A549 (cell line): ENCODE results near the gene SLC29A2. TPM values are rescaled to one million over a fixed set of nuclear protein-coding genes. Genes with fewer than 3 reads are reported as not detected.

Experiments used
- ATAC-seq, 2 experiments: fragments of 200-7000 bp in 1 of 2; fragments of >200 bp in 1 of 2; cut with Nextera tagmentation in 1 of 2; cut with Tn5 transposase in 1 of 2; 3 replicates each; pipeline versions ENCODE4 v1.8.0 to v1.9.1; 2018 to 2020; ENCODE audit warnings: mild to moderate bottlenecking in 1 of 2, moderate library complexity in 1 of 2
- CTCF ChIA-PET: fragments of 300-600 bp; sonication (Branson Sonifier 250); formaldehyde crosslinking; extraction: SDS; loops from one replicate; lab custom pipeline; 2021; ENCODE audit warnings: antibody characterized with exemption, inconsistent platforms; lab: Yijun Ruan, JAX
- POLR2A ChIA-PET: fragments of 350-600 bp; formaldehyde crosslinking; extraction: SDS; loops from one replicate; lab custom pipeline; 2021; ENCODE audit warnings: antibody characterized with exemption, inconsistent platforms; lab: Yijun Ruan, JAX
- DNase-seq, 2 experiments: peaks; one replicate each; pipeline versions ENCODE4 v3.0.0 to v3.0.0-alpha.2; 2011 to 2016; ENCODE audit warnings: low read depth in 1 of 2, low spot score in 1 of 2
- FAIRE-seq: peaks from 2 replicates; lab custom pipeline; 2011; peaks lifted over from hg19 to GRCh38; lab: Jason Lieb, UNC
- H3K27ac ChIP-seq, 2 experiments: fragments of >200 bp; sonication (Bioruptor Twin); formaldehyde crosslinking; 3 replicates each; pipeline ENCODE4 v1.5.1; 2016 to 2017
- H3K4me1 ChIP-seq: fragments of >200 bp; sonication (Bioruptor Twin); formaldehyde crosslinking; 3 replicates; pipeline ENCODE4 v1.6.1; 2016
- H3K4me2 ChIP-seq: fragments of >200 bp; sonication (Bioruptor Twin); formaldehyde crosslinking; 3 replicates; pipeline ENCODE4 v1.6.1; 2016
- H3K4me3 ChIP-seq: fragments of >200 bp; sonication (Bioruptor Twin); formaldehyde crosslinking; 3 replicates; pipeline ENCODE4 v1.5.1; 2016
- H3K9me3 ChIP-seq: fragments of >200 bp; sonication (Bioruptor Twin); formaldehyde crosslinking; 3 replicates; pipeline ENCODE4 v1.6.1; 2016
- CHD2 ChIP-seq: fragments of 150-350 bp; IDR thresholded peaks from 2 replicates; pipeline ENCODE4 v1.6.1; 2014; ENCODE audit warnings: low read length; ENCODE audit not compliant: partially characterized antibody
- EP300 ChIP-seq, 2 experiments: fragments of >200 bp; sonication (Bioruptor Twin); formaldehyde crosslinking; IDR thresholded peaks; 2 replicates in 1 of 2; 3 replicates in 1 of 2; pipeline ENCODE4 v1.6.1; 2016 to 2017
- HDAC2 ChIP-seq: fragments of 200-600 bp; sonication (generic); IDR thresholded peaks from 2 replicates; pipeline ENCODE4 v1.6.1; 2016
- HEYL ChIP-seq: fragments of 250-450 bp; sonication (Bioruptor Pico); IDR thresholded peaks from 2 replicates; pipeline ENCODE4 v1.8.0; 2021; ENCODE audit warnings: mild to moderate bottlenecking, moderate library complexity
- HOXA7 ChIP-seq: fragments of 250-450 bp; sonication (Bioruptor Pico); IDR thresholded peaks from 2 replicates; pipeline ENCODE4 v1.5.0; 2020; ENCODE audit warnings: mild to moderate bottlenecking, moderate library complexity
- HOXB5 ChIP-seq: fragments of 250-450 bp; sonication (Bioruptor Pico); IDR thresholded peaks from 2 replicates; pipeline ENCODE4 v1.5.0; 2020; ENCODE audit warnings: mild to moderate bottlenecking, moderate library complexity
- JUNB ChIP-seq: fragments of >200 bp; sonication (Bioruptor Twin); formaldehyde crosslinking; IDR thresholded peaks from 2 replicates; pipeline ENCODE4 v1.6.1; 2016
- KDM1A ChIP-seq: fragments of 200-600 bp; sonication (generic); IDR thresholded peaks from 2 replicates; pipeline ENCODE4 v1.6.1; 2016; ENCODE audit warnings: low read depth, mild to moderate bottlenecking
- KDM5A ChIP-seq: fragments of 200-600 bp; sonication (generic); IDR thresholded peaks from 2 replicates; pipeline ENCODE4 v1.6.1; 2016; ENCODE audit warnings: antibody characterized with exemption, mild to moderate bottlenecking
- MAZ ChIP-seq: fragments of 150-350 bp; IDR thresholded peaks from 2 replicates; pipeline ENCODE4 v1.6.1; 2014; ENCODE audit warnings: antibody characterized with exemption, low read depth, low read length, borderline replicate concordance
- MYC ChIP-seq: IDR thresholded peaks from 2 replicates; pipeline ENCODE4 v1.6.1; 2012; ENCODE audit warnings: mild to moderate bottlenecking, inconsistent platforms, low read length, improper control_type of control experiment, borderline replicate concordance
- PHF8 ChIP-seq: fragments of 200-600 bp; sonication (generic); IDR thresholded peaks from 2 replicates; pipeline ENCODE4 v1.6.1; 2016; ENCODE audit warnings: low read depth, mild to moderate bottlenecking, antibody characterized with exemption, moderate library complexity, borderline replicate concordance
- RAD21 ChIP-seq, 2 experiments: fragments of >200 bp in 1 of 2; sonication (Bioruptor Twin) in 1 of 2; formaldehyde crosslinking in 1 of 2; IDR thresholded peaks in 1 of 2; conservative IDR thresholded peaks in 1 of 2; 2 replicates in 1 of 2; 3 replicates in 1 of 2; pipeline ENCODE4 v1.6.1; 2012 to 2018; ENCODE audit warnings: inconsistent platforms in 1 of 2
- RFX5 ChIP-seq: fragments of 450-650 bp; IDR thresholded peaks from 2 replicates; pipeline ENCODE4 v1.7.1; 2014; ENCODE audit warnings: antibody characterized with exemption, mild to moderate bottlenecking, moderate library complexity
- RNF2 ChIP-seq: fragments of 200-600 bp; sonication (generic); IDR thresholded peaks from 2 replicates; pipeline ENCODE4 v1.6.1; 2016; ENCODE audit warnings: low read depth, mild to moderate bottlenecking, antibody characterized with exemption, moderate library complexity, borderline replicate concordance
- SMC3 ChIP-seq: fragments of >200 bp; sonication (Bioruptor Twin); formaldehyde crosslinking; IDR thresholded peaks from 3 replicates; pipeline ENCODE4 v1.6.1; 2018; ENCODE audit warnings: inconsistent platforms
- SREBF2 ChIP-seq: fragments of 450-650 bp; IDR thresholded peaks from 2 replicates; pipeline ENCODE4 v1.6.1; 2014; ENCODE audit warnings: mild to moderate bottlenecking, moderate library complexity
- ZC3H11A ChIP-seq: fragments of 450-650 bp; IDR thresholded peaks from 2 replicates; pipeline ENCODE4 v1.6.1; 2014; ENCODE audit warnings: antibody characterized with exemption, mild to moderate bottlenecking
- ZFP36 ChIP-seq: fragments of 450-650 bp; IDR thresholded peaks from 2 replicates; pipeline ENCODE4 v1.6.1; 2014; ENCODE audit warnings: borderline replicate concordance; ENCODE audit not compliant: partially characterized antibody
- ZSCAN20 ChIP-seq: fragments of 250-450 bp; sonication (Bioruptor Pico); IDR thresholded peaks from 2 replicates; pipeline ENCODE4 v1.8.0; 2022; ENCODE audit warnings: mild to moderate bottlenecking, moderate library complexity
- WGBS: methylation state at CpG from one replicate; pipeline ENCODE4 v1.1.6; 2017; ENCODE audit errors: missing lambda C conversion rate; 5-methylcytosine and 5-hydroxymethylcytosine counted together
- polyA plus RNA-seq, 4 experiments: library from polyadenylated mRNA; depleted of rRNA in 3 of 4; stranded (reverse); fragments of >200 nt; fragmentation: RNase III in 1 of 4; extraction: RNeasy Plus Mini Kit Qiagen cat#74134 plus additional on column Dnase treatment in 1 of 4; gene quantifications; 2 replicates in 3 of 4; 3 replicates in 1 of 4; pipeline ENCODE4 v1.2.3, GENCODE V29; 2011 to 2017
- TF ChIP-seq, protein P1 (sequence below): fragments of 150-350 bp; IDR thresholded peaks from 2 replicates; pipeline ENCODE4 v1.6.1; 2014; ENCODE audit warnings: low read depth, mild to moderate bottlenecking, low read length
- TF ChIP-seq, protein P2 (sequence below): fragments of >200 bp; sonication (Bioruptor Twin); formaldehyde crosslinking; IDR thresholded peaks from 3 replicates; pipeline ENCODE4 v1.6.1; 2016
- TF ChIP-seq, protein P3 (sequence below): IDR thresholded peaks from 2 replicates; pipeline ENCODE4 v1.6.1; 2012; ENCODE audit warnings: low read depth, borderline replicate concordance
- TF ChIP-seq, protein P4 (sequence below): fragments of 250-450 bp; sonication (Bioruptor Pico); IDR thresholded peaks from 2 replicates; pipeline ENCODE4 v1.5.0; 2020; ENCODE audit warnings: low read depth, mild to moderate bottlenecking, moderate library complexity

The SLC29A2 gene
- polyA plus RNA-seq, 2 of the 4 experiments (the other 2 are of a cell fraction): 2.6 to 7.6 TPM

DNA sequence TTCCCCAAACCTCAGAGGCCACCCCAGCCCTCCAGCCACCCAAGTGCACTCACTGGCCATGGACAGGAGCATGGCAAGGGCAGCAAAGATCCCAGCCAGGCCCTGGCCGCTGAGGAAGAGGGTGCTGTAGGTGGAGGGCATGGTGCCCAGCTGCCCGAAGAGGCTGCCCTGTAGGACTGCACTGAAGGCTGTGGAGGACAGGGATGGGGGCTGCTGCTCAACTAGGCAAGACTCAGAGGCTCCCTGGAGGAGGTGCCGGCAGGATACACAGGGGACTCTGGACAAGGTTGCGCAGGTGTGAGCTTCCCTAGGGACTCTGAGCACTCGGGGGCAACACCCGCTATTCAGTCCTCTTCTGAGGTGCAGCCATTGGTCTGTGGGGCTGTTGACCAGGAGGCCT, 3.1 kb downstream of the SLC29A2 start:
- no peak overlapping the region for H3K4me2 ChIP-seq
- FAIRE-seq (no peak), ATAC-seq (no peak), DNase-seq (no peak)
- H3K4me3 ChIP-seq: no peak overlapping the region
- TF ChIP-seq EP300 (IDR thresholded peaks at IDR 0.05): no peak
- ChIA-PET CTCF (interaction anchor here (1.7 to 5.4 kb wide), 2 partner anchors 17 to 40 kb away, joined by 10 to 31 read pairs; no protein-coding TSS in a partner anchor), POLR2A (no interaction called here)
- no peaks in the 10 kb centered on the region for H3K9me3 ChIP-seq
- no peak overlapping the region for H3K27ac ChIP-seq
- WGBS: 98% methylated on average over 6 of the region's 6 CpGs
- H3K4me1 ChIP-seq: peaks cover 17% of the 10 kb centered on the region; the same call in 1 of the 3 replicates

DNA sequence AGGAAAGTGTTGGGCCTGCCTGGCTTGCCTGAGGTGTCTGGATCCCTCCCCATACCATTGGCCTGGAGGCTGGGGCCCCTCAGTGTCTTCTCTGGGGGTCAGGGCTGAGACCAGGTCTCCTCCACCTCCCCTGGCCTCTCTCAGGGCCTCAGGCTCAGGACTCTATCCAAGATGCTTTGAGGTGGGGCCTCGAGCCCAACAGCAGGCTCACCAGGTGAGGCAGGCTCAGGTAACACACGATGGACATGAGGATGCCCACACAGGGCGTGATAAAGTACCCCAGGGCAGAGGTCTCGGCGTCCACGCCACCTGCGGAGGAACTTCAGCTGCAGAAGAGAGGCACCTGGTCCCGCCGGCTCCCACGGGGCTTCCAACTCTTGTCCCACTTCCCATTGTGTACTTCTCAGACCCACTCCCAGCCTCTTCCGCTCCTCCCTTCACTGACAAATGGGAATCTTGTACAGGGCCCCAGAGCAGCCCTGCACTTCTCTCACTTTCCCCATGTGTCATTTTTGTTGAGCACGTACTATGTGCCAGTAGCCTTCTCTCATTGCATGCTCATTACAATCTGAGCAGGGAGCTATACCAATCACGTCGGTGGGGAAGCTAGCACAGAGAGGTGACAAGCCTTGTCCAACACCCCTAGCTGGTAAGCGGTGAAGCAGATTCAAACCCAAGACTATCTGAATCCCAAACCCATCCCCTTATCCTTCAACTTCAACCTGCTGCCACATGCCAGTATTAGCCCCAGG, 3.8 kb downstream of the SLC29A2 start:
- ChIA-PET POLR2A (no interaction called here), CTCF (interaction anchor here (0.6 to 5.4 kb wide), 7 partner anchors 14 to 40 kb away, joined by 3 to 31 read pairs (median 9); no protein-coding TSS in a partner anchor)
- FAIRE-seq: no peak

DNA sequence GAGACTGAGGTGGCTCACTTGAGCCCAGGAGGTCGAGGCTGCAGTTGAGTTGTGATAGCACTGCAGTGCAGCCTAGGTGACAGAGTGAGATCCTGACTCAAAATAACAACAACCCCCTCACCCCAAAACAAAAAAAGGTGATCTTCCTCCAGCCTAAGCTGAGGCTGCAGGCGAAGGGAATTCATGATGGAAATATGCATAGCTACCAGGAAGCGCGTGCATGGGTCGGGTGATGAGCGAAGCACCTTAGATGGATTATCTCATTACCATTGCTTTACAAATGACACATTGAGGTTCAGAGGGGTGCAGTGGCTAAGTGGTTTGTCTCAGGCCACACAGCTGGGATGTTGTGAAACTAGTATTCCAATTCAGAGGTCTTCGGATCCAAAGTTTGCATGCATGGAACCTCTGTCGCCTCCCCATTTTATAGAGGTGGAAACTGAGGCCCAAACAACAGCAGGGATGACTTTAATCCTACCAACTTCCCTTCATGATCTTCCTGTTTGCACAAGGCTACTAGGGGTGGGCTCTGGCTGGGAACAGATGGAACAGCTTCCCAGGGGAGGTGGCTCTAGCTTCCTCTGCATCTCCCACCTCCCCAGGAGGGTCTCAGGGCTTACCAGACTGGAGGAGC, 4.6 kb downstream of the SLC29A2 start:
- no peak overlapping the region for H3K27ac ChIP-seq
- TF ChIP-seq, protein P1, sequence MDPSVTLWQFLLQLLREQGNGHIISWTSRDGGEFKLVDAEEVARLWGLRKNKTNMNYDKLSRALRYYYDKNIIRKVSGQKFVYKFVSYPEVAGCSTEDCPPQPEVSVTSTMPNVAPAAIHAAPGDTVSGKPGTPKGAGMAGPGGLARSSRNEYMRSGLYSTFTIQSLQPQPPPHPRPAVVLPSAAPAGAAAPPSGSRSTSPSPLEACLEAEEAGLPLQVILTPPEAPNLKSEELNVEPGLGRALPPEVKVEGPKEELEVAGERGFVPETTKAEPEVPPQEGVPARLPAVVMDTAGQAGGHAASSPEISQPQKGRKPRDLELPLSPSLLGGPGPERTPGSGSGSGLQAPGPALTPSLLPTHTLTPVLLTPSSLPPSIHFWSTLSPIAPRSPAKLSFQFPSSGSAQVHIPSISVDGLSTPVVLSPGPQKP: no peak
- TF ChIP-seq CHD2 (no peak), HDAC2 (no peak), KDM5A (no peak), PHF8 (no peak), RNF2 (no peak), SREBF2 (no peak), HOXA7 (no peak), HOXB5 (CRISPR knock-in tag) (no peak), RFX5 (no peak), JUNB (no peak), SMC3 (no peak), KDM1A (no peak), MAZ (no peak)
- TF ChIP-seq, protein P2, sequence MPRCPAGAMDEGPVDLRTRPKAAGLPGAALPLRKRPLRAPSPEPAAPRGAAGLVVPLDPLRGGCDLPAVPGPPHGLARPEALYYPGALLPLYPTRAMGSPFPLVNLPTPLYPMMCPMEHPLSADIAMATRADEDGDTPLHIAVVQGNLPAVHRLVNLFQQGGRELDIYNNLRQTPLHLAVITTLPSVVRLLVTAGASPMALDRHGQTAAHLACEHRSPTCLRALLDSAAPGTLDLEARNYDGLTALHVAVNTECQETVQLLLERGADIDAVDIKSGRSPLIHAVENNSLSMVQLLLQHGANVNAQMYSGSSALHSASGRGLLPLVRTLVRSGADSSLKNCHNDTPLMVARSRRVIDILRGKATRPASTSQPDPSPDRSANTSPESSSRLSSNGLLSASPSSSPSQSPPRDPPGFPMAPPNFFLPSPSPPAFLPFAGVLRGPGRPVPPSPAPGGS: no peak
- ChIA-PET POLR2A (no interaction called here), CTCF (interaction anchor here (1.0 to 1.7 kb wide), 6 partner anchors 10 to 72 kb away, joined by 3 to 22 read pairs (median 4); partner anchors contain the start of gene MRPL11)
- 0 out of 3 replicates have a peak, but pooled peaks cover 8% of the 10 kb centered on the region for H3K4me1 ChIP-seq
- 84% methylated on average over 8 of the region's 8 CpGs for WGBS
- ATAC-seq (no peak), DNase-seq (no peak), FAIRE-seq (no peak)
- H3K4me2 ChIP-seq: no peak overlapping the region
- H3K4me3 ChIP-seq: no peak overlapping the region
- no peaks in the 10 kb centered on the region for H3K9me3 ChIP-seq

More for the DNA sequence above, 3.8 kb downstream of the SLC29A2 start:
- peaks cover 13% of the 10 kb centered on the region; the same call in 1 of the 3 replicates for H3K4me1 ChIP-seq
- TF ChIP-seq MYC: no peak
- TF ChIP-seq RAD21 (conservative IDR thresholded peaks at IDR 0.05 in 1 of 2, IDR thresholded peaks at IDR 0.05 in 1 of 2): no peak
- TF ChIP-seq HEYL (CRISPR knock-in tag): no peak
- TF ChIP-seq CHD2: no peak
- no peak for TF ChIP-seq ZFP36
- TF ChIP-seq, protein P3, sequence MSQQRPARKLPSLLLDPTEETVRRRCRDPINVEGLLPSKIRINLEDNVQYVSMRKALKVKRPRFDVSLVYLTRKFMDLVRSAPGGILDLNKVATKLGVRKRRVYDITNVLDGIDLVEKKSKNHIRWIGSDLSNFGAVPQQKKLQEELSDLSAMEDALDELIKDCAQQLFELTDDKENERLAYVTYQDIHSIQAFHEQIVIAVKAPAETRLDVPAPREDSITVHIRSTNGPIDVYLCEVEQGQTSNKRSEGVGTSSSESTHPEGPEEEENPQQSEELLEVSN: no peak
- TF ChIP-seq ZC3H11A: no peak
- TF ChIP-seq ZSCAN20 (CRISPR knock-in tag): no peak
- no peak for TF ChIP-seq HOXA7
- TF ChIP-seq, protein P4, sequence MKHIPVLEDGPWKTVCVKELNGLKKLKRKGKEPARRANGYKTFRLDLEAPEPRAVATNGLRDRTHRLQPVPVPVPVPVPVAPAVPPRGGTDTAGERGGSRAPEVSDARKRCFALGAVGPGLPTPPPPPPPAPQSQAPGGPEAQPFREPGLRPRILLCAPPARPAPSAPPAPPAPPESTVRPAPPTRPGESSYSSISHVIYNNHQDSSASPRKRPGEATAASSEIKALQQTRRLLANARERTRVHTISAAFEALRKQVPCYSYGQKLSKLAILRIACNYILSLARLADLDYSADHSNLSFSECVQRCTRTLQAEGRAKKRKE (CRISPR knock-in tag): no peak
- no peak overlapping the region for H3K27ac ChIP-seq
- H3K4me3 ChIP-seq: no peak overlapping the region
- 97% methylated on average over 14 of the region's 15 CpGs for WGBS
- H3K9me3 ChIP-seq: no peaks in the 10 kb centered on the region
- ATAC-seq: no peak
- H3K4me2 ChIP-seq: no peak overlapping the region
- DNase-seq: no peak
